DMS 273 treated with DMSO at 0.1 percent for 48 hours (cell line): ENCODE data around the gene SCG5.
"Not testable (repeated sequence)": the region's sequence is repeated elsewhere in the genome, so short reads cannot be mapped to it uniquely, and the experiment has no call there.

Source experiments
- DNase-seq: peaks from one replicate; lab custom pipeline; 2025; lab: John Stamatoyannopoulos, UW

Gene SCG5

GRCh38 chr15:32641517-32642059, at the start of gene SCG5:
TSS of gene SCG5 (plus strand) at chr15:32641710. CDS start at chr15:32643593, 1,883 bp downstream.
- DNase-seq: no peak

GRCh38 chr15:32593151-32593550, 48.4 kb upstream of the SCG5 start, which contains the start of gene GOLGA8N:
TSS of gene GOLGA8N (plus strand) at chr15:32593456.
- not testable (repeated sequence) for DNase-seq

GRCh38 chr15:32609518-32609917, 32.0 kb upstream of the SCG5 start:
- DNase-seq: not testable (repeated sequence)

GRCh38 chr15:32610719-32611118, 30.8 kb upstream of the SCG5 start:
- DNase-seq: not testable (repeated sequence)

GRCh38 chr15:32614712-32615050, 26.8 kb upstream of the SCG5 start:
- not testable (repeated sequence) for DNase-seq

- DNase-seq: not testable (repeated sequence)
These were observed 26.2 kb upstream of the SCG5 start, which contains the start of gene ARHGAP11A for GRCh38 chr15:32615051-32615870. TSS of gene ARHGAP11A (plus strand) at chr15:32615504. CDS start at chr15:32616212, 708 bp downstream.

- not testable (repeated sequence) for DNase-seq
These were observed 25.6 kb upstream of the SCG5 start for GRCh38 chr15:32615871-32616426.

GRCh38 chr15:32636410-32636809, 5.1 kb upstream of the SCG5 start:
- DNase-seq: no peak

- DNase-seq: no peak
These were observed 4.5 kb upstream of the SCG5 start for GRCh38 chr15:32636908-32637567.

GRCh38 chr15:32637704-32638103, 3.8 kb upstream of the SCG5 start:
- DNase-seq: no peak

GRCh38 chr15:32642667-32643435, 1.3 kb downstream of the SCG5 start:
- no peak for DNase-seq

- no peak for DNase-seq
These were observed 2.5 kb downstream of the SCG5 start for GRCh38 chr15:32643907-32644445.

GRCh38 chr15:32646291-32646690, 4.8 kb downstream of the SCG5 start:
- no peak for DNase-seq

- no peak for DNase-seq
These were observed 7.8 kb downstream of the SCG5 start for GRCh38 chr15:32649342-32649741.

GRCh38 chr15:32651229-32651837, 9.8 kb downstream of the SCG5 start:
- no peak for DNase-seq

GRCh38 chr15:32652178-32652577, 10.7 kb downstream of the SCG5 start:
- DNase-seq: no peak

- no peak for DNase-seq
These were observed 14.6 kb downstream of the SCG5 start for GRCh38 chr15:32656091-32656490.

- no peak for DNase-seq
These were observed 15.0 kb downstream of the SCG5 start for GRCh38 chr15:32656496-32656895.

- DNase-seq: no peak
These were observed 15.8 kb downstream of the SCG5 start for GRCh38 chr15:32657198-32657883.

- no peak for DNase-seq
These were observed 16.4 kb downstream of the SCG5 start for GRCh38 chr15:32657941-32658340.
